Activated CD4-positive, alpha-beta T cell treated with anti-CD3 and anti-CD28 coated beads, Interleukin-2, amount 50 U/mL, for 4 hours (primary cell): Measurements from ENCODE around the gene CLEC9A.
"Not testable (repeated sequence)": the region's sequence is repeated elsewhere in the genome, so short reads cannot be mapped to it uniquely, and the experiment has no call there.

Source experiments
- DNase-seq, 2 experiments: peaks; one replicate each; pipeline ENCODE4 v3.0.0-alpha.2; 2020

The CLEC9A gene

GRCh38 chr12:10030446-10030845 is at the start of gene CLEC9A:
CLEC9A (plus strand) TSS chr12:10030682; CDS start chr12:10052688, 22,006 bp downstream.
- DNase-seq = no peak

GRCh38 chr12:9991876-9992275 is 38.6 kb upstream of the CLEC9A start:
- DNase-seq = no peak

GRCh38 chr12:9992296-9992695 is 38.2 kb upstream of the CLEC9A start:
- DNase-seq = no peak

GRCh38 chr12:9999016-9999415 is 31.5 kb upstream of the CLEC9A start, which contains the start of gene CLEC1B:
CLEC1B (minus strand) TSS chr12:9999121; CDS start chr12:9999100, 21 bp downstream.
- no peak for DNase-seq

GRCh38 chr12:10001171-10001776 is 29.2 kb upstream of the CLEC9A start:
- no peak for DNase-seq

GRCh38 chr12:10012630-10013330 is 17.7 kb upstream of the CLEC9A start:
- DNase-seq = no peak

- no peak for DNase-seq
Measured at GRCh38 chr12:10015450-10015849, 15.0 kb upstream of the CLEC9A start.

GRCh38 chr12:10016881-10017280 is 13.6 kb upstream of the CLEC9A start:
- no peak for DNase-seq

- DNase-seq = no peak
Measured at GRCh38 chr12:10018386-10018785, 12.1 kb upstream of the CLEC9A start.

- DNase-seq = no peak
Measured at GRCh38 chr12:10021342-10021741, 9.1 kb upstream of the CLEC9A start.

- no peak for DNase-seq
Measured at GRCh38 chr12:10025236-10025635, 5.2 kb upstream of the CLEC9A start.

GRCh38 chr12:10026666-10027065 is 3.8 kb upstream of the CLEC9A start:
- not testable (repeated sequence) for DNase-seq

- no peak for DNase-seq
Measured at GRCh38 chr12:10027311-10027710, 3.2 kb upstream of the CLEC9A start.

- DNase-seq = no peak
Measured at GRCh38 chr12:10027721-10028120, 2.8 kb upstream of the CLEC9A start.

GRCh38 chr12:10031321-10031720 is 839 bp downstream of the CLEC9A start:
- DNase-seq = no peak

- no peak for DNase-seq
Measured at GRCh38 chr12:10031771-10032175, 1.3 kb downstream of the CLEC9A start.

- DNase-seq = no peak
Measured at GRCh38 chr12:10033783-10034545, 3.5 kb downstream of the CLEC9A start.

GRCh38 chr12:10042167-10042566 is 11.7 kb downstream of the CLEC9A start:
- DNase-seq = no peak

GRCh38 chr12:10048526-10048925 is 18.0 kb downstream of the CLEC9A start:
- DNase-seq = no peak

- no peak for DNase-seq
Measured at GRCh38 chr12:10052193-10052913, 21.9 kb downstream of the CLEC9A start.

GRCh38 chr12:10058387-10058786 is 27.9 kb downstream of the CLEC9A start:
- no peak for DNase-seq

- DNase-seq = no peak
Measured at GRCh38 chr12:10065241-10065640, 34.8 kb downstream of the CLEC9A start.

GRCh38 chr12:10067264-10067663 is 36.8 kb downstream of the CLEC9A start:
- DNase-seq = no peak
